Memory B cell (primary cell): Measurements from ENCODE around the gene MARVELD2.

ENCODE experiments used
- ATAC-seq: fragments of 150-1000 bp; cut with Tn5 transposase; 2 replicates; pipeline ENCODE4 v1.10.0; 2021; ENCODE audit warnings: low read depth, mild to moderate bottlenecking, moderate library complexity
- DNase-seq, 2 donors: peaks; one replicate each; pipeline ENCODE4 v3.0.0; 2022; ENCODE audit warnings: low spot score in 2 of 2
- H3K27ac Mint-ChIP-seq: one replicate; pipeline ENCODE4 v1.8.0; 2022; ENCODE audit warnings: mild to moderate bottlenecking, moderate library complexity, mixed read lengths
- H3K27me3 Mint-ChIP-seq: one replicate; pipeline ENCODE4 v1.8.0; 2022; ENCODE audit warnings: mixed read lengths
- H3K36me3 Mint-ChIP-seq: one replicate; pipeline ENCODE4 v1.8.0; 2022; ENCODE audit warnings: mild to moderate bottlenecking, mixed read lengths
- H3K4me1 Mint-ChIP-seq: one replicate; pipeline ENCODE4 v1.8.0; 2022; ENCODE audit warnings: mixed read lengths
- H3K4me3 Mint-ChIP-seq: one replicate; pipeline ENCODE4 v1.8.0; 2022; ENCODE audit warnings: mild to moderate bottlenecking, moderate library complexity, mixed read lengths
- H3K9me3 Mint-ChIP-seq: one replicate; pipeline ENCODE4 v1.8.0; 2022; ENCODE audit warnings: mixed read lengths

Gene MARVELD2

GRCh38 chr5:69492923-69493395 is 78.0 kb downstream of the MARVELD2 start:
- no peak for DNase-seq
- peak; percentile 37 for ATAC-seq
- peaks cover 18% of the 10 kb centered on the region for H3K27me3 Mint-ChIP-seq

DNA sequence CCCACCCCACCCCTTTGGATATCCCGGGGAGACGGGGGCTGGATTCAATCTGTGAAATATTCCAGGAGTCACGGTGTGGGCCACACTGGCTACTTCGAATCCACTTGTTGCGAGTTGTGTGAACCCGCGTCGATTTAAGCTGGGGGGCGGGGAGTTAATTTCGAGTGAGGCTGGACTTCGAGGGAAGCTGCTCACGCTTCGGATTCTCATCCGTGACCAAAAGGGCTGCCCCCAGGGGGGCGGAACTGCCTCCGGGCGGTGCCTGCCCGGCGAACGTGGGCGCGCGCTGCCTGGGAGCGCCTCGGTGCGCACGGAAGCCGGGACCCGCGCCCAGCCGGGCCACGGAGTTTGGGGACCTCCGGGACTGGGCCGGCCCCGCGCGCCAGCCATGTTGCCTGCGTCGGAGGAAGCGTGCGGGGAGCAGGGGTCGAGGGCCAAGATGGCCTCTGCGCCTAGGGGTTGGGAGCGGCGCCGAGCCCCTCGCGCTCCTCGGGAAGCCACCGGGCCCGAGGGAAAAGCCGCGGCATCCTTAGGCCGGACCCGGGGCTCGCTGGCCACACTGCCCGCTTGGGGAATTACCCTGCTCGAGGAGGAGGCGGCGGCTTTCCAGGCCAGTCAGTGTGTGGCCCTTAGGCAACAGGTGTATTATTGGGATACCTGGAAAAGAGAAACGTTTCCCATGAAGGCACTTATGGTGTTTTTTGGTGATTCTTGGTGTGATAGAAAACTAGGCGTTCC is 78.6 kb downstream of the MARVELD2 start:
- Mint-ChIP-seq H3K9me3 (no peaks in the 10 kb centered on the region), H3K36me3 (no peaks in the 10 kb centered on the region), H3K27me3 (peaks cover 18% of the 10 kb centered on the region), H3K4me3 (peak overlapping the region; percentile 83), H3K27ac (no peak overlapping the region), H3K4me1 (peaks cover 5% of the 10 kb centered on the region)
- peak; percentile 26 for ATAC-seq
- peak in 1 of 2 donors; percentile 10 for DNase-seq

More at GRCh38 chr5:69492923-69493395, 78.0 kb downstream of the MARVELD2 start:
- H3K27ac Mint-ChIP-seq: no peak overlapping the region
- H3K36me3 Mint-ChIP-seq: no peaks in the 10 kb centered on the region
- H3K9me3 Mint-ChIP-seq: no peaks in the 10 kb centered on the region
- H3K4me3 Mint-ChIP-seq: peak overlapping the region; percentile 83
- H3K4me1 Mint-ChIP-seq: peaks cover 5% of the 10 kb centered on the region
